ENCODE measurements around the gene NT5C2. TPM values are rescaled to one million over a fixed set of nuclear protein-coding genes. Genes with fewer than 3 reads are reported as not detected.

NT5C2 gene
- polyA plus RNA-seq, 1 of the 3 experiments (the other 2 are of a cell fraction) = 29.6 TPM

- H3K9ac ChIP-seq = no peak overlapping the region
- ChIA-PET POLR2A (no interaction called here), CTCF (interaction anchor here (0.9 to 1.5 kb wide), 5 partner anchors 9 to 169 kb away, joined by 3 to 4 read pairs (median 3); no protein-coding TSS in a partner anchor)
These were observed 106.8 kb downstream of the NT5C2 start for GRCh38 chr10:103086261-103086660.

More at GRCh38 chr10:103086261-103086660, 106.8 kb downstream of the NT5C2 start:
- Histone ChIP-seq H3K27ac (ENCODE audit: low read depth in 2 of 2, low read length in 1 of 2) (no peak overlapping the region), H3K9me2 (no peaks in the 10 kb centered on the region), H3K9me3 (no peaks in the 10 kb centered on the region), H3K4me1 (ENCODE audit: control insufficient read depth in 1 of 2, insufficient read depth in 2 of 2, low read depth in 1 of 2, low read length in 1 of 2) (no peaks in the 10 kb centered on the region), H4K20me1 (ENCODE audit: insufficient read depth) (no peaks in the 10 kb centered on the region), H3K79me2 (ENCODE audit: insufficient read depth) (no peaks in the 10 kb centered on the region), H3K27me3 (ENCODE audit: insufficient read depth) (no peaks in the 10 kb centered on the region), H3K4me3 (ENCODE audit: low read depth in 2 of 2, low read length in 1 of 2) (no peak overlapping the region), H2AFZ (ENCODE audit: low read depth) (no peak overlapping the region), H3F3A (replicated peaks; ENCODE audit: insufficient read depth) (no peaks in the 10 kb centered on the region), H3K36me3 (replicated peaks in 1 of 2; ENCODE audit: control insufficient read depth in 1 of 2, insufficient read depth in 2 of 2, low read length in 1 of 2) (peaks cover 61 to 88% of the 10 kb centered on the region in 2 experiments), H3K4me2 (no peak overlapping the region)
- 95% methylated on average over 2 of the region's 2 CpGs for WGBS (ENCODE audit: low lambda C conversion rate)
- TF ChIP-seq RAD21 (IDR thresholded peaks at IDR 0.05; ENCODE audit: low read length) = no peak
- TF ChIP-seq MAX (IDR thresholded peaks at IDR 0.05; ENCODE audit: low read depth) = no peak
- TF ChIP-seq EZH2phosphoT487 (IDR thresholded peaks at IDR 0.05; ENCODE audit: borderline replicate concordance, low read depth) = no peak
- TF ChIP-seq RFX5 (IDR thresholded peaks at IDR 0.05; ENCODE audit: low read length) = no peak
- TF ChIP-seq GATA2 (CRISPR knock-in tag; IDR thresholded peaks at IDR 0.05) = no peak
- TF ChIP-seq ELF1 (IDR thresholded peaks at IDR 0.05) = no peak
- no peak for TF ChIP-seq PBX3 (IDR thresholded peaks at IDR 0.05)
- TF ChIP-seq TCF12 (IDR thresholded peaks at IDR 0.05) = no peak
- no peak for TF ChIP-seq NFIC (IDR thresholded peaks at IDR 0.05; ENCODE audit: borderline replicate concordance)
- TF ChIP-seq FOXJ3 (CRISPR knock-in tag; IDR thresholded peaks at IDR 0.05) = no peak
- TF ChIP-seq CHD2 (IDR thresholded peaks at IDR 0.05; ENCODE audit: low read length, partially characterized antibody) = no peak
- TF ChIP-seq GABPA (IDR thresholded peaks at IDR 0.05; ENCODE audit: low read depth) = no peak
- TF ChIP-seq, protein P1, sequence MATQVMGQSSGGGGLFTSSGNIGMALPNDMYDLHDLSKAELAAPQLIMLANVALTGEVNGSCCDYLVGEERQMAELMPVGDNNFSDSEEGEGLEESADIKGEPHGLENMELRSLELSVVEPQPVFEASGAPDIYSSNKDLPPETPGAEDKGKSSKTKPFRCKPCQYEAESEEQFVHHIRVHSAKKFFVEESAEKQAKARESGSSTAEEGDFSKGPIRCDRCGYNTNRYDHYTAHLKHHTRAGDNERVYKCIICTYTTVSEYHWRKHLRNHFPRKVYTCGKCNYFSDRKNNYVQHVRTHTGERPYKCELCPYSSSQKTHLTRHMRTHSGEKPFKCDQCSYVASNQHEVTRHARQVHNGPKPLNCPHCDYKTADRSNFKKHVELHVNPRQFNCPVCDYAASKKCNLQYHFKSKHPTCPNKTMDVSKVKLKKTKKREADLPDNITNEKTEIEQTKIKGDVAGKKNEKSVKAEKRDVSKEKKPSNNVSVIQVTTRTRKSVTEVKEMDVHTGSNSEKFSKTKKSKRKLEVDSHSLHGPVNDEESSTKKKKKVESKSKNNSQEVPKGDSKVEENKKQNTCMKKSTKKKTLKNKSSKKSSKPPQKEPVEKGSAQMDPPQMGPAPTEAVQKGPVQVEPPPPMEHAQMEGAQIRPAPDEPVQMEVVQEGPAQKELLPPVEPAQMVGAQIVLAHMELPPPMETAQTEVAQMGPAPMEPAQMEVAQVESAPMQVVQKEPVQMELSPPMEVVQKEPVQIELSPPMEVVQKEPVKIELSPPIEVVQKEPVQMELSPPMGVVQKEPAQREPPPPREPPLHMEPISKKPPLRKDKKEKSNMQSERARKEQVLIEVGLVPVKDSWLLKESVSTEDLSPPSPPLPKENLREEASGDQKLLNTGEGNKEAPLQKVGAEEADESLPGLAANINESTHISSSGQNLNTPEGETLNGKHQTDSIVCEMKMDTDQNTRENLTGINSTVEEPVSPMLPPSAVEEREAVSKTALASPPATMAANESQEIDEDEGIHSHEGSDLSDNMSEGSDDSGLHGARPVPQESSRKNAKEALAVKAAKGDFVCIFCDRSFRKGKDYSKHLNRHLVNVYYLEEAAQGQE (IDR thresholded peaks at IDR 0.05; ENCODE audit: low read depth, low read length) = no peak
- TF ChIP-seq MXI1 (IDR thresholded peaks at IDR 0.05; ENCODE audit: low read depth, low read length) = no peak
- TF ChIP-seq, protein P2, sequence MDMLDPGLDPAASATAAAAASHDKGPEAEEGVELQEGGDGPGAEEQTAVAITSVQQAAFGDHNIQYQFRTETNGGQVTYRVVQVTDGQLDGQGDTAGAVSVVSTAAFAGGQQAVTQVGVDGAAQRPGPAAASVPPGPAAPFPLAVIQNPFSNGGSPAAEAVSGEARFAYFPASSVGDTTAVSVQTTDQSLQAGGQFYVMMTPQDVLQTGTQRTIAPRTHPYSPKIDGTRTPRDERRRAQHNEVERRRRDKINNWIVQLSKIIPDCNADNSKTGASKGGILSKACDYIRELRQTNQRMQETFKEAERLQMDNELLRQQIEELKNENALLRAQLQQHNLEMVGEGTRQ (IDR thresholded peaks at IDR 0.05; ENCODE audit: borderline replicate concordance, low read depth, low read length) = no peak
- no peak for TF ChIP-seq RCOR1 (IDR thresholded peaks at IDR 0.05; ENCODE audit: low read length)
- no peak for DNase-seq

Measured in SK-N-SH (cell line).